GM06990 (cell line): ENCODE measurements around the gene PCDHGB5.
A peak's percentile ranks its signal among the peaks of the same experiment; 100 is the strongest.

Source experiments
- DNase-seq: peaks from one replicate; pipeline ENCODE4 v3.0.0-alpha.2; 2011; ENCODE audit not compliant: insufficient read length; ENCODE audit errors: extremely low read depth
- H3K27me3 ChIP-seq: replicated peaks from 2 replicates; pipeline ENCODE4 v1.6.0; 2011; ENCODE audit warnings: low read length; ENCODE audit not compliant: control insufficient read depth, insufficient read depth
- H3K36me3 ChIP-seq: 2 replicates; pipeline ENCODE4 v1.5.1; 2011; ENCODE audit warnings: low read length; ENCODE audit not compliant: control insufficient read depth, insufficient read depth
- H3K4me3 ChIP-seq: replicated peaks from 2 replicates; pipeline ENCODE4 v1.5.1; 2011; ENCODE audit warnings: low read depth, mild to moderate bottlenecking, control low read depth, low read length
- CTCF ChIP-seq: IDR thresholded peaks from 2 replicates; pipeline ENCODE4 v1.5.1; 2011; ENCODE audit warnings: low read length, control low read depth, mild to moderate bottlenecking, inconsistent platforms; ENCODE audit not compliant: insufficient read depth, poor library complexity, severe bottlenecking

PCDHGB5 gene

DNA sequence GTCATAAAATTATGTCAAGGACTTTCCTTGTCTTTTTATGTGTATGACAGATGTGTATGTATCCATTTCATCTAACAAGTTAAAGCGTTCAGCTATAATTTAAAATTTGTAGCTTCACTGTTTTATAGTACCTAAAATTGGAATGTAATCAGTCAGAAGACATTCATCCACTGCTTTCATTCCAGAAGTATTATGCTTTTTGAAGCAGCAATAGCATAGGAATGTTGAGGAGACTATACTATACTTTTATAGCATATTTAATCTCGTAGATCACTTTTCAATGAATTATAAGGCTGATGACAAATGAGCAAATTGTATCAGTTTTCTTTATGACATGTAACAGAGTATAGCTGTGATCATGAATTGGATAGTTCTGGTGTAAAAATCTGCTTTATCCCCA is 39.5 kb downstream of the PCDHGB5 start:
- Histone ChIP-seq H3K4me3 (no peak overlapping the region), H3K36me3 (no peaks in the 10 kb centered on the region), H3K27me3 (no peaks in the 10 kb centered on the region)
- no peak for TF ChIP-seq CTCF
- no peak for DNase-seq

DNA sequence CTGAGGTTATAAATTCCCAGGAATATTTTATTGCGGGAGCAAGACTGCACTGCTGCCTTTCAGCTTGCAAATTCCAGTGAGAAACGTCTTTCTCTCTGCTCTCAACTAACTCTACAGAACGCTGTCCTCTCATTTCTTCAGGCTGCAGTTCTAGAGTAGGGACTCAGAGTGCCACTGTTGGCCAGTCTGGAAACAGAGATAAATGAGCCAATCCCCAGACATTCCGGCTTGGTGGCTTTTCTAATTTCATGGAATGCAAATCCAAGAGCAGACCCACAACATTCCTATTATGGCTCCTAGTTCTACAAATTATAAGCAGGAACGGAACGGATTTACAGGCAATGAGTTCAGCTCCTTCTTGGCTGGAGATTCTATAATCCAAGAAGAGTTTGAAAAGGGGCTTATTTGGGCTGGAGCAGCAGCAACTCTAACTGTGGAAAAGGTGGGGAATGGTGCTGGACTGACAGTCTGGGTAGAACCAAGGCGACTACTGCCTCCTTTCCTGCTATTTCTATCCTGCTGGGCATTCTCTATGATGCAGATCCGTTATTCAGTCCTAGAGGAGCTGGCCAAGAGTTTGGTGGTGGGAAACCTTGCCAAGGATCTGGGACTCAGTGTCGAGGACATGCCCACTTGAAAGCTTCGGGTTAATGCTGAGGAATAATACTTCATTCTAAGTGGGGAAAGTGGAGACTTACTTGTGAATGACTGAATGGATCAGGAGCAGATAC is 41.8 kb downstream of the PCDHGB5 start:
- no peaks in the 10 kb centered on the region for H3K36me3 ChIP-seq
- no peaks in the 10 kb centered on the region for H3K27me3 ChIP-seq
- no peak for TF ChIP-seq CTCF
- no peak for DNase-seq
- no peak overlapping the region for H3K4me3 ChIP-seq

DNA sequence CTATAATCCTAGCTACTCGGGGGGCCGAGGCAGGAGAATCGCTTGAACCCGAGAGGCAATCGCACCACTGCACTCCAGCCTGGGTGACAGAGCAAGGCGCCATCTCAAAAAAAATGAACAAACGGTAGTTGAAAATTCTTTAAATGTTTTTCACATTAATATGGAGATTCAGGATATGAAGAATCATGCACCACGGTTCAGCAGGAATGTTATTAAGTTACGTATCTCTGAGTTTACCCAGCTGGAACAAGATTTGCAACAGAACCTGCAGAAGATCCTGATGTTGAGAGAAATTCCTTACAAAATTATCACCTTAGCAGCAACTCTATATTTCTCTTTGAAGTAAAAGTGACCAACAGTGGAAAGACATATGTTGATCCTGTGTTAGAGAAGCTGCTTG is 42.6 kb downstream of the PCDHGB5 start:
- no peak overlapping the region for H3K4me3 ChIP-seq
- H3K27me3 ChIP-seq, result no peaks in the 10 kb centered on the region
- H3K36me3 ChIP-seq, result no peaks in the 10 kb centered on the region
- DNase-seq, result no peak
- no peak for TF ChIP-seq CTCF

- no peaks in the 10 kb centered on the region for H3K36me3 ChIP-seq
- H3K4me3 ChIP-seq, result no peak overlapping the region
- peak; percentile 5 for DNase-seq
- no peak for TF ChIP-seq CTCF
- H3K27me3 ChIP-seq, result no peaks in the 10 kb centered on the region
Observed at GRCh38 chr5:141441571-141442170, 43.9 kb downstream of the PCDHGB5 start.
